HEK293 (cell line): ENCODE data around the gene PAK6.

Experiments used
- CTCF ChIA-PET: fragments of 350-600 bp; formaldehyde crosslinking; extraction: SDS; loops from one replicate; lab custom pipeline; 2021; ENCODE audit warnings: antibody characterized with exemption; lab: Yijun Ruan, JAX
- POLR2A ChIA-PET: fragments of 300-600 bp; formaldehyde crosslinking; extraction: SDS; loops from one replicate; lab custom pipeline; 2020; ENCODE audit warnings: antibody characterized with exemption, inconsistent platforms; lab: Yijun Ruan, JAX
- H3K27ac ChIP-seq: fragments of 200-500 bp; sonication (Bioruptor generic); 2 replicates; pipeline ENCODE4 v1.5.1; 2014; ENCODE audit warnings: low read depth, low read length, control low read depth, inconsistent platforms; ENCODE audit errors: extremely low read depth
- H3K36me3 ChIP-seq, 2 experiments: fragments of 200-500 bp in 1 of 2; sonication (Bioruptor generic) in 1 of 2; 1 replicate in 1 of 2; 2 replicates in 1 of 2; pipeline ENCODE4 v1.5.1; 2014 to 2017; ENCODE audit warnings: inconsistent platforms in 2 of 2, low read length in 2 of 2; ENCODE audit not compliant: control insufficient read depth in 2 of 2, insufficient read depth in 1 of 2
- H3K4me1 ChIP-seq: fragments of 200-500 bp; sonication (Bioruptor generic); 2 replicates; pipeline ENCODE4 v1.5.1; 2014; ENCODE audit warnings: mild to moderate bottlenecking, low read length, inconsistent platforms; ENCODE audit not compliant: control insufficient read depth, insufficient read depth
- H3K4me3 ChIP-seq: 2 replicates; pipeline ENCODE4 v1.5.1; 2011; ENCODE audit warnings: low read depth, mild to moderate bottlenecking, control low read depth, low read length, moderate library complexity
- H3K9me3 ChIP-seq: fragments of 200-500 bp; sonication (Bioruptor generic); 2 replicates; pipeline ENCODE4 v1.5.1; 2014; ENCODE audit warnings: low read depth, low read length, inconsistent platforms; ENCODE audit not compliant: control insufficient read depth, insufficient read depth
- GFI1B ChIP-seq: fragments of 450-650 bp; formaldehyde crosslinking; IDR thresholded peaks from 2 replicates; pipeline ENCODE4 v1.5.1; 2016; ENCODE audit warnings: missing biosample characterization, missing genetic modification characterization
- GLI2 ChIP-seq: fragments of 450-650 bp; formaldehyde crosslinking; IDR thresholded peaks from 2 replicates; pipeline ENCODE4; 2017; ENCODE audit warnings: missing biosample characterization, missing genetic modification characterization, low read depth, borderline replicate concordance
- MZF1 ChIP-seq: fragments of 450-650 bp; formaldehyde crosslinking; IDR thresholded peaks from 2 replicates; pipeline ENCODE4 v1.5.1; 2017; ENCODE audit warnings: missing biosample characterization, missing genetic modification characterization, borderline replicate concordance
- PRDM1 ChIP-seq: fragments of 450-650 bp; formaldehyde crosslinking; IDR thresholded peaks from 2 replicates; pipeline ENCODE4; 2016; ENCODE audit warnings: missing biosample characterization, missing genetic modification characterization
- SCRT2 ChIP-seq: fragments of 450-650 bp; formaldehyde crosslinking; IDR thresholded peaks from 2 replicates; pipeline ENCODE4 v1.5.1; 2016; ENCODE audit warnings: missing biosample characterization, missing genetic modification characterization
- SP7 ChIP-seq: fragments of 450-650 bp; formaldehyde crosslinking; IDR thresholded peaks from 2 replicates; pipeline ENCODE4 v1.5.1; 2016; ENCODE audit warnings: missing biosample characterization, missing genetic modification characterization
- YY1 ChIP-seq: fragments of 450-650 bp; formaldehyde crosslinking; IDR thresholded peaks from 2 replicates; pipeline ENCODE4 v1.5.1; 2018; ENCODE audit warnings: missing biosample characterization, missing genetic modification characterization
- ZNF248 ChIP-seq: fragments of 450-650 bp; formaldehyde crosslinking; IDR thresholded peaks from 2 replicates; pipeline ENCODE4 v1.5.1; 2017; ENCODE audit warnings: missing biosample characterization, missing genetic modification characterization
- ZNF362 ChIP-seq: fragments of 450-650 bp; formaldehyde crosslinking; IDR thresholded peaks from 2 replicates; pipeline ENCODE4 v1.5.1; 2016; ENCODE audit warnings: missing biosample characterization, missing genetic modification characterization
- ZNF433 ChIP-seq: fragments of 450-650 bp; formaldehyde crosslinking; IDR thresholded peaks from 2 replicates; pipeline ENCODE4 v1.5.1; 2016; ENCODE audit warnings: missing biosample characterization, missing genetic modification characterization, low read depth
- ZNF555 ChIP-seq: fragments of 450-650 bp; formaldehyde crosslinking; conservative IDR thresholded peaks from 2 replicates; pipeline ENCODE4 v1.5.1; 2017; ENCODE audit warnings: missing biosample characterization, mild to moderate bottlenecking, missing genetic modification characterization, inconsistent platforms
- ZNF660 ChIP-seq: fragments of 450-650 bp; IDR thresholded peaks from 2 replicates; pipeline ENCODE4 v1.5.1; 2018; ENCODE audit warnings: missing biosample characterization, mild to moderate bottlenecking, missing genetic modification characterization
- ZNF664 ChIP-seq: fragments of 450-650 bp; formaldehyde crosslinking; IDR thresholded peaks from 2 replicates; pipeline ENCODE4 v1.5.1; 2016; ENCODE audit warnings: missing biosample characterization, missing genetic modification characterization
- ZNF837 ChIP-seq: fragments of 450-650 bp; formaldehyde crosslinking; IDR thresholded peaks from 2 replicates; pipeline ENCODE4 v1.5.1; 2016; ENCODE audit warnings: missing biosample characterization, missing genetic modification characterization
- ZSCAN16 ChIP-seq: fragments of 450-650 bp; formaldehyde crosslinking; IDR thresholded peaks from 2 replicates; pipeline ENCODE4 v1.5.1; 2016; ENCODE audit warnings: missing biosample characterization, missing genetic modification characterization
- ZSCAN4 ChIP-seq: fragments of 450-650 bp; formaldehyde crosslinking; IDR thresholded peaks from 2 replicates; pipeline ENCODE4 v1.5.1; 2017; ENCODE audit warnings: missing biosample characterization, missing genetic modification characterization
- TF ChIP-seq, protein P1 (sequence below): fragments of 450-650 bp; formaldehyde crosslinking; IDR thresholded peaks from 2 replicates; pipeline ENCODE4 v1.5.1; 2016; ENCODE audit warnings: missing biosample characterization, missing genetic modification characterization
- TF ChIP-seq, protein P2 (sequence below): fragments of 450-650 bp; formaldehyde crosslinking; IDR thresholded peaks from 2 replicates; pipeline ENCODE4 v1.5.1; 2016; ENCODE audit warnings: missing biosample characterization, missing genetic modification characterization

PAK6 gene

DNA sequence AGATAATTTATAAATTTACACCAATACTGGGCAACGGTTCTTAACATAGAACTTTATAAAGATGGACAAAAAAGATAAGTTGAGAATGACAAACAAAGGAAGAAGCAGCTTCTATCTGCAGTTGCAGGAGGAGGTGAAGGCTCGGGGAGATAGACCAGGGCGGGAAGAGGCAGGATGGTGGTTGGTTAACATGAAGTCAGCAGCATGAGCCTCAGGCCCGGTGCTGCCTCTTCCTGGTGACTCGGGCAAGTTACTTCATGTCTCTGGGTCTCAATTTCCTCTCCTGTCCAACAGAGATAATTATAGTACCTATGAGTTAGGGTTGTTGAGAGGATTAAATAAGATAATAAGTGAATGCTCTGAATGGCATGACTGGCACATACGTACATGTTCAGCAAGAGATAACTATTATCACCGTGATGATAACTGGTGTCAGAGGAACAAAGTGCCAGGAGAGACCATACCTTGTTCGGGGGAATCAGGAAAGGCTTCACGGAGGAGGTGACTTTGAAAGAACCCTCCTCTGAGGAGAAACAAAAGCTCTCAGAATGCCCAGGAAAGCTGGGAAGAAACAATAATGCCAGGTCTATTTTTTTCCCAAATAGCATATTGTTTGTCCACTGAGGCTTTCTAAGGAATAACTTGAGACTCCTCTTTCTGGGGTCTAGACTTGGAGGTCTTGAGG, 4.4 kb downstream of the PAK6 start:
- no peak for TF ChIP-seq ZSCAN4 (tag by site-specific recombination)
- no peak for TF ChIP-seq MZF1 (tag by site-specific recombination)
- no peak for TF ChIP-seq ZNF362 (tag by site-specific recombination)
- no peak for TF ChIP-seq ZNF660
- TF ChIP-seq ZNF248 (tag by site-specific recombination): no peak
- TF ChIP-seq ZNF664 (tag by site-specific recombination): peak; percentile 83
- 0 out of 2 replicates have a peak, but pooled peaks have one; percentile 20 for TF ChIP-seq ZSCAN16
- no peak for TF ChIP-seq ZNF837 (tag by site-specific recombination)
- peak; percentile 29; the same call in 1 of the 2 replicates for TF ChIP-seq SP7 (tag by site-specific recombination)
- TF ChIP-seq ZNF433: no peak
- Histone ChIP-seq H3K4me1 (peaks cover 5% of the 10 kb centered on the region; the same call in 1 of the 2 replicates), H3K9me3 (no peaks in the 10 kb centered on the region), H3K4me3 (no peak overlapping the region), H3K27ac (no peak overlapping the region), H3K36me3 (no peaks in the 10 kb centered on the region)
- CTCF ChIA-PET: interaction anchor here (2.5 to 10.3 kb wide), 2 partner anchors 26 to 31 kb away, joined by 7 to 68 read pairs; no protein-coding TSS in a partner anchor
- POLR2A ChIA-PET: no interaction called here

DNA sequence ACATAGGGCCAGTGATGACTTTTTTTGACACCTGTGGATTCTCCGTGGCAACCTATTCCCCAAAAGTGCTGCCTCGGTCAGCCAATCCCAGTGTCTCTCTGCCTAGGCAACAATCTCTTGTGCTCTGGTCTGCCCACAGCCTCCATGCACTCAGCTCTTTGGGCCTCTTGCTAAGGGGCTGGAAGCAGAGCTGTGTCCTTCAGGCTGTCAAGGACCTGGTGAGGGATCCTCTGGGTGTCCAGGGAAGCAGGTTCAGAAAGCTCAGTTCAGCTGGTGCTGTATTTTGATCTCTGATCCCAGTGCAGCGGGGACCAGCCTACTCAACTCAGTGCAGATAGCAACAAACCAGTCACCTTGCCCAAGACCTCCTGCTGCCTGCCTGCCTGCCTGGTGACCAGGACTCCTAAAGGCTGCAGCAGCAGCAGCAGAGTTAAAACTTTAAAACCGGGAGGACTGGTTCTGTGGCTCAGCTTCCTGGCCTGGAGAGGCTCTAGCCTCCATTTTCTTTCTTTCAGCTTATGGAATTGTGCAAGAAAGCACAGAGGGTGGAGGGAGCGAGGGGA, 6.2 kb downstream of the PAK6 start:
- Histone ChIP-seq H3K36me3 (no peaks in the 10 kb centered on the region), H3K27ac (no peak overlapping the region), H3K4me3 (no peak overlapping the region), H3K4me1 (peaks cover 4% of the 10 kb centered on the region; the same call in 1 of the 2 replicates), H3K9me3 (no peaks in the 10 kb centered on the region)
- CTCF ChIA-PET: interaction anchor here (1.4 to 10.3 kb wide), 2 partner anchors 28 to 29 kb away, joined by 4 to 68 read pairs; no protein-coding TSS in a partner anchor
- POLR2A ChIA-PET: no interaction called here
- TF ChIP-seq SCRT2: peak; percentile 70
- no peak for TF ChIP-seq ZSCAN4 (tag by site-specific recombination)

DNA sequence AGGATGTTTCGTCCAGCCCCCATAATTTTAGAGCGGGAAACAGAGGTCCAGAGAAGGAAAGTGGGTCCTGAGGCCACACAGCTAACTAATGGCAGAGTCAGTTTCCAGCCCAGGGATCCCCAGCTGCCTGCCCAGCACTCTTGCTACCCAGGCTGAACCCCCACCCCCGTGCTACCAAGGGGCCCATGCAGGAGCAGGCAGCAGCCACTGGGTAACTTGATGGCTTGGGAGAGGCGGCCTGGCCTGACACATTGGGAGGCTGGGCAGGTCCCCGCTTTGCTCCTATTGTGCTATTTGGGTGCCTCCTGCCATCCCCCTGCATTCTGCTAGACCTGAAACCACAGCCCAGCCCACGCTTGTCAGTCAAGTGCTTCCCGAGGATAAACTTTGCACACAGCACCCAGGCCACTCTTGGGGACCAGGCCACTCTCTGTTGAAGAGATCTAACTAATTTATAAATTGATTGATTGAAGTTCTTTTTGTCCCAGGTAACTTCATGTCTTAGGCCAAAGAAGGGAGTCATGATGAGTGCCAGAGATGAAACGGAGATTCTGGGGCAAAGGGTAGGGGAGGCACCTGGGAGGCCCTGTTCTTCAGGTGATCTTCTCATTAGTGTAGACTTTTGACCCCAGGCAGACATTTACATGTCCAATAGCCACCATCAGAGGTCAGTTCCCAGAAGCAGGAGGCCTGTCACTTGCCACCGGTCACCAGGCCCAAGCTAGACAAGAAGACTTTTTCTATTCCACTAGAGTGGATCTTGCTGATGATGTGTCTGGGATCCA, 7.0 kb downstream of the PAK6 start:
- Histone ChIP-seq H3K4me3 (no peak overlapping the region), H3K4me1 (peaks cover 4% of the 10 kb centered on the region; the same call in 1 of the 2 replicates), H3K27ac (no peak overlapping the region), H3K36me3 (no peaks in the 10 kb centered on the region), H3K9me3 (no peaks in the 10 kb centered on the region)
- CTCF ChIA-PET: interaction anchor here (1.4 to 10.3 kb wide), 3 partner anchors 28 to 29 kb away, joined by 4 to 68 read pairs (median 5); no protein-coding TSS in a partner anchor
- POLR2A ChIA-PET: no interaction called here
- no peak for TF ChIP-seq ZNF362 (tag by site-specific recombination)
- TF ChIP-seq PRDM1 (tag by site-specific recombination): no peak
- TF ChIP-seq YY1: no peak
- no peak for TF ChIP-seq ZNF555
- no peak for TF ChIP-seq GLI2
- no peak for TF ChIP-seq GFI1B (tag by site-specific recombination)
- no peak for TF ChIP-seq SP7 (tag by site-specific recombination)
- TF ChIP-seq, protein P1, sequence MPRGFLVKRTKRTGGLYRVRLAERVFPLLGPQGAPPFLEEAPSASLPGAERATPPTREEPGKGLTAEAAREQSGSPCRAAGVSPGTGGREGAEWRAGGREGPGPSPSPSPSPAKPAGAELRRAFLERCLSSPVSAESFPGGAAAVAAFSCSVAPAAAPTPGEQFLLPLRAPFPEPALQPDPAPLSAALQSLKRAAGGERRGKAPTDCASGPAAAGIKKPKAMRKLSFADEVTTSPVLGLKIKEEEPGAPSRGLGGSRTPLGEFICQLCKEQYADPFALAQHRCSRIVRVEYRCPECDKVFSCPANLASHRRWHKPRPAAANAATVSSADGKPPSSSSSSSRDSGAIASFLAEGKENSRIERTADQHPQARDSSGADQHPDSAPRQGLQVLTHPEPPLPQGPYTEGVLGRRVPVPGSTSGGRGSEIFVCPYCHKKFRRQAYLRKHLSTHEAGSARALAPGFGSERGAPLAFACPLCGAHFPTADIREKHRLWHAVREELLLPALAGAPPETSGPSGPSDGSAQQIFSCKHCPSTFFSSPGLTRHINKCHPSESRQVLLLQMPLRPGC (tag by site-specific recombination): no peak
- TF ChIP-seq, protein P2, sequence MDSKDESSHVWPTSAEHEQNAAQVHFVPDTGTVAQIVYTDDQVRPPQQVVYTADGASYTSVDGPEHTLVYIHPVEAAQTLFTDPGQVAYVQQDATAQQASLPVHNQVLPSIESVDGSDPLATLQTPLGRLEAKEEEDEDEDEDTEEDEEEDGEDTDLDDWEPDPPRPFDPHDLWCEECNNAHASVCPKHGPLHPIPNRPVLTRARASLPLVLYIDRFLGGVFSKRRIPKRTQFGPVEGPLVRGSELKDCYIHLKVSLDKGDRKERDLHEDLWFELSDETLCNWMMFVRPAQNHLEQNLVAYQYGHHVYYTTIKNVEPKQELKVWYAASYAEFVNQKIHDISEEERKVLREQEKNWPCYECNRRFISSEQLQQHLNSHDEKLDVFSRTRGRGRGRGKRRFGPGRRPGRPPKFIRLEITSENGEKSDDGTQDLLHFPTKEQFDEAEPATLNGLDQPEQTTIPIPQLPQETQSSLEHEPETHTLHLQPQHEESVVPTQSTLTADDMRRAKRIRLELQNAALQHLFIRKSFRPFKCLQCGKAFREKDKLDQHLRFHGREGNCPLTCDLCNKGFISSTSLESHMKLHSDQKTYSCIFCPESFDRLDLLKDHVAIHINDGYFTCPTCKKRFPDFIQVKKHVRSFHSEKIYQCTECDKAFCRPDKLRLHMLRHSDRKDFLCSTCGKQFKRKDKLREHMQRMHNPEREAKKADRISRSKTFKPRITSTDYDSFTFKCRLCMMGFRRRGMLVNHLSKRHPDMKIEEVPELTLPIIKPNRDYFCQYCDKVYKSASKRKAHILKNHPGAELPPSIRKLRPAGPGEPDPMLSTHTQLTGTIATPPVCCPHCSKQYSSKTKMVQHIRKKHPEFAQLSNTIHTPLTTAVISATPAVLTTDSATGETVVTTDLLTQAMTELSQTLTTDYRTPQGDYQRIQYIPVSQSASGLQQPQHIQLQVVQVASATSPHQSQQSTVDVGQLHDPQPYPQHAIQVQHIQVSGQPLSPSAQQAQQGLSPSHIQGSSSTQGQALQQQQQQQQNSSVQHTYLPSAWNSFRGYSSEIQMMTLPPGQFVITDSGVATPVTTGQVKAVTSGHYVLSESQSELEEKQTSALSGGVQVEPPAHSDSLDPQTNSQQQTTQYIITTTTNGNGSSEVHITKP: no peak
